B cell (primary cell): ENCODE results near the gene RAP2C. TPM values are rescaled to one million over a fixed set of nuclear protein-coding genes. Genes with fewer than 3 reads are reported as not detected.
A peak's percentile ranks its signal among the peaks of the same experiment; 100 is the strongest.

Experiments
- ATAC-seq: fragments of 200-7000 bp; cut with Tn5 transposase; one replicate; pipeline ENCODE4 v1.10.0; 2021; ENCODE audit warnings: low read depth, mild to moderate bottlenecking, moderate number of reproducible peaks, moderate library complexity
- CTCF ChIA-PET: fragments of 350-600 bp; sonication (Branson Sonifier 250); formaldehyde crosslinking; loops from one replicate; lab custom pipeline; 2021; ENCODE audit warnings: antibody characterized with exemption, inconsistent platforms; lab: Charles Lee
- POLR2A ChIA-PET: fragments of 350-600 bp; sonication (Branson Sonifier 250); formaldehyde crosslinking; loops from one replicate; lab custom pipeline; 2021; ENCODE audit warnings: antibody characterized with exemption; lab: Charles Lee
- DNase-seq: peaks from one replicate; pipeline ENCODE4 v3.0.0; 2013
- H2AFZ ChIP-seq: 2 replicates; pipeline ENCODE4 v1.6.1; 2012; ENCODE audit warnings: mild to moderate bottlenecking, low read depth, low read length; ENCODE audit not compliant: insufficient read depth, poor library complexity, severe bottlenecking
- H3K27ac ChIP-seq, 2 donors: 1 replicate in 1 of 2; 2 replicates in 1 of 2; pipeline ENCODE4 v1.5.1; 2012 to 2013; ENCODE audit warnings: low read length in 2 of 2, mild to moderate bottlenecking in 2 of 2, moderate library complexity in 1 of 2
- H3K27me3 ChIP-seq, 4 experiments: fragments of 200-600 bp in 1 of 4; sonication (generic) in 1 of 4; replicated peaks in 1 of 4; 1 replicate in 2 of 4; 2 replicates in 2 of 4; pipeline versions ENCODE4 v1.6.1 to v1.7.0; 2013 to 2016; ENCODE audit warnings: low read length in 3 of 4, mild to moderate bottlenecking in 2 of 4, mixed read lengths in 1 of 4, moderate library complexity in 1 of 4; ENCODE audit not compliant: insufficient read depth in 4 of 4, control insufficient read depth in 3 of 4; ENCODE audit errors: control extremely low read depth in 1 of 4
- H3K36me3 ChIP-seq, 2 experiments: replicated peaks in 1 of 2; 1 replicate in 1 of 2; 2 replicates in 1 of 2; pipeline versions ENCODE4 v1.6.1 to v1.7.1; 2013; ENCODE audit warnings: low read length in 1 of 2; ENCODE audit not compliant: insufficient read depth in 2 of 2, control insufficient read depth in 1 of 2; ENCODE audit errors: control extremely low read depth in 1 of 2, extremely low read depth in 1 of 2
- H3K4me1 ChIP-seq, 2 donors: fragments of 200-600 bp in 1 of 2; sonication (generic) in 1 of 2; 1 replicate in 1 of 2; 2 replicates in 1 of 2; pipeline versions ENCODE4 v1.5.1 to v1.6.1; 2013 to 2017; ENCODE audit warnings: low read length in 2 of 2; ENCODE audit not compliant: control insufficient read depth in 2 of 2, insufficient read depth in 2 of 2
- H3K4me2 ChIP-seq: replicated peaks from 2 replicates; pipeline ENCODE3; 2012; ENCODE audit warnings: mild to moderate bottlenecking, low read depth, low read length; ENCODE audit not compliant: poor library complexity, severe bottlenecking
- H3K4me3 ChIP-seq, 5 experiments: fragments of 200-600 bp in 1 of 5; sonication (generic) in 1 of 5; 1 replicate in 3 of 5; 2 replicates in 2 of 5; pipeline versions ENCODE4 v1.5.1 to v1.7.0; 2011 to 2016; ENCODE audit warnings: low read length in 4 of 5, mild to moderate bottlenecking in 4 of 5, low read depth in 2 of 5, control low read depth in 1 of 5, moderate library complexity in 1 of 5; ENCODE audit not compliant: insufficient read depth in 1 of 5; ENCODE audit errors: control extremely low read depth in 1 of 5, extremely low read depth in 1 of 5
- H3K79me2 ChIP-seq: fragments of 200-600 bp; sonication (generic); one replicate; pipeline ENCODE4 v1.6.0; 2016; ENCODE audit warnings: low read length; ENCODE audit not compliant: control insufficient read depth, insufficient read depth
- H3K9ac ChIP-seq: fragments of 200-600 bp; sonication (generic); 2 replicates; pipeline ENCODE4 v1.6.1; 2017; ENCODE audit warnings: mild to moderate bottlenecking, low read length, moderate library complexity
- H3K9me3 ChIP-seq, 3 donors: one replicate each; pipeline versions ENCODE4 v1.6.1 to v1.7.1; 2013; ENCODE audit warnings: low read length in 2 of 3; ENCODE audit not compliant: control insufficient read depth in 2 of 3, insufficient read depth in 1 of 3; ENCODE audit errors: control extremely low read depth in 1 of 3
- H4K20me1 ChIP-seq: 2 replicates; pipeline ENCODE4 v1.6.0; 2012; ENCODE audit warnings: mild to moderate bottlenecking, low read length; ENCODE audit not compliant: insufficient read depth, control insufficient read depth, poor library complexity, severe bottlenecking
- H3K27ac Mint-ChIP-seq: one replicate; pipeline ENCODE4 v1.8.0; 2021; ENCODE audit warnings: mixed read lengths
- H3K27me3 Mint-ChIP-seq: one replicate; pipeline ENCODE4 v1.8.0; 2021; ENCODE audit warnings: mixed read lengths
- H3K4me1 Mint-ChIP-seq: one replicate; pipeline ENCODE4 v1.8.0; 2021; ENCODE audit warnings: mixed read lengths
- H3K4me3 Mint-ChIP-seq: one replicate; pipeline ENCODE4 v1.8.0; 2021; ENCODE audit warnings: mixed read lengths
- H3K9me3 Mint-ChIP-seq: one replicate; pipeline ENCODE4 v1.8.0; 2022; ENCODE audit warnings: mixed read lengths; ENCODE audit not compliant: insufficient read depth
- EZH2 ChIP-seq: IDR thresholded peaks from 2 replicates; pipeline ENCODE4 v1.6.1; 2012; ENCODE audit warnings: borderline replicate concordance, low read depth, mild to moderate bottlenecking, moderate library complexity, low read length; ENCODE audit not compliant: insufficient read depth, poor library complexity, severe bottlenecking
- WGBS: methylation state at CpG from one replicate; pipeline ENCODE4 v1.1.5; 2013; ENCODE audit warnings: missing lambda C conversion rate; ENCODE audit not compliant: insufficient coverage; 5-methylcytosine and 5-hydroxymethylcytosine counted together
- intact Hi-C: fragments of 100-400 bp; cut with micrococcal nuclease; formaldehyde crosslinking; loops from one replicate; pipeline ENCODE4 v1.10.0; 2022
- polyA plus RNA-seq: library from polyadenylated mRNA; depleted of rRNA; stranded (reverse); fragments of >200 nt; gene quantifications from 2 replicates; pipeline ENCODE4 v1.2.3, GENCODE V29; 2012
- total RNA-seq, 2 donors: library from RNA; stranded (reverse); fragments of 120-200 nt in 1 of 2; gene quantifications; 1 replicate in 1 of 2; 2 replicates in 1 of 2; pipeline versions ENCODE4 v1.2.3 to v1.2.4, GENCODE V29; 2013 to 2022
- TF ChIP-seq, protein P1 (sequence below): fragments of 200-600 bp; IDR thresholded peaks from one replicate; pipeline ENCODE4 v1.8.0; 2022; ENCODE audit warnings: antibody characterized with exemption, mild to moderate bottlenecking

RAP2C gene
- total and polyA plus RNA-seq, 2 donors (not counting 1 experiment from before 2014, with no cell fraction given), result 23.2 to 46.0 TPM

- H2AFZ ChIP-seq, result no peak overlapping the region
- intact Hi-C loops, result no loop called here
- H4K20me1 ChIP-seq, result peaks cover 8% of the 10 kb centered on the region
- CTCF ChIA-PET, result no interaction called here
- H3K27me3 Mint-ChIP-seq, result no peaks in the 10 kb centered on the region
- ATAC-seq (no peak), DNase-seq (no peak)
- peak overlapping the region; percentile 37 for H3K4me3 Mint-ChIP-seq
- H3K4me3 ChIP-seq, result no peak overlapping the region
- peaks cover 44% of the 10 kb centered on the region for H3K79me2 ChIP-seq
- peaks cover 0 to 15% of the 10 kb centered on the region in 2 experiments for H3K36me3 ChIP-seq
- TF ChIP-seq, protein P1, sequence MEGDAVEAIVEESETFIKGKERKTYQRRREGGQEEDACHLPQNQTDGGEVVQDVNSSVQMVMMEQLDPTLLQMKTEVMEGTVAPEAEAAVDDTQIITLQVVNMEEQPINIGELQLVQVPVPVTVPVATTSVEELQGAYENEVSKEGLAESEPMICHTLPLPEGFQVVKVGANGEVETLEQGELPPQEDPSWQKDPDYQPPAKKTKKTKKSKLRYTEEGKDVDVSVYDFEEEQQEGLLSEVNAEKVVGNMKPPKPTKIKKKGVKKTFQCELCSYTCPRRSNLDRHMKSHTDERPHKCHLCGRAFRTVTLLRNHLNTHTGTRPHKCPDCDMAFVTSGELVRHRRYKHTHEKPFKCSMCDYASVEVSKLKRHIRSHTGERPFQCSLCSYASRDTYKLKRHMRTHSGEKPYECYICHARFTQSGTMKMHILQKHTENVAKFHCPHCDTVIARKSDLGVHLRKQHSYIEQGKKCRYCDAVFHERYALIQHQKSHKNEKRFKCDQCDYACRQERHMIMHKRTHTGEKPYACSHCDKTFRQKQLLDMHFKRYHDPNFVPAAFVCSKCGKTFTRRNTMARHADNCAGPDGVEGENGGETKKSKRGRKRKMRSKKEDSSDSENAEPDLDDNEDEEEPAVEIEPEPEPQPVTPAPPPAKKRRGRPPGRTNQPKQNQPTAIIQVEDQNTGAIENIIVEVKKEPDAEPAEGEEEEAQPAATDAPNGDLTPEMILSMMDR, result no peak
- TF ChIP-seq EZH2, result no peak
- no peak overlapping the region for H3K27ac Mint-ChIP-seq
- POLR2A ChIA-PET, result no interaction called here
- WGBS, result no CpG with 5 or more reads among the region's 2 CpGs
- H3K4me2 ChIP-seq, result peak overlapping the region; percentile 1
- peaks cover 7 to 15% of the 10 kb centered on the region in 2 donors for H3K4me1 ChIP-seq
- H3K9me3 ChIP-seq, result no peaks in the 10 kb centered on the region
- no peak overlapping the region for H3K27ac ChIP-seq
- no peaks in the 10 kb centered on the region for H3K27me3 ChIP-seq
- H3K4me1 Mint-ChIP-seq, result peaks cover 57% of the 10 kb centered on the region
- H3K9ac ChIP-seq, result peak overlapping the region; percentile 4
- no peaks in the 10 kb centered on the region for H3K9me3 Mint-ChIP-seq
These were observed 4.7 kb downstream of the RAP2C start for GRCh38 chrX:132214518-132214917.

- no peak overlapping the region for H3K27ac ChIP-seq
- no peak overlapping the region for H2AFZ ChIP-seq
- H3K4me3 ChIP-seq, result no peak overlapping the region
- ChIA-PET POLR2A (no interaction called here), CTCF (interaction anchor here (0.6 to 1.0 kb wide), 2 partner anchors 11 to 117 kb away, joined by 3 to 4 read pairs; no protein-coding TSS in a partner anchor)
- no peak overlapping the region for H3K4me3 Mint-ChIP-seq
- H3K27me3 Mint-ChIP-seq, result no peaks in the 10 kb centered on the region
- peaks cover 21% of the 10 kb centered on the region for H3K79me2 ChIP-seq
- H3K9ac ChIP-seq, result no peak overlapping the region
- peaks cover 0 to 40% of the 10 kb centered on the region in 2 experiments for H3K36me3 ChIP-seq
- H3K4me1 ChIP-seq, result peaks cover 0 to under 1% of the 10 kb centered on the region in 2 donors
- no peaks in the 10 kb centered on the region for H3K27me3 ChIP-seq
- intact Hi-C loops, result no loop called here
- no peak for TF ChIP-seq EZH2
- TF ChIP-seq, protein P1, result no peak
- H3K4me2 ChIP-seq, result no peak overlapping the region
- peaks cover 14% of the 10 kb centered on the region for H4K20me1 ChIP-seq
- ATAC-seq, result no peak
- DNase-seq, result no peak
- no peaks in the 10 kb centered on the region for H3K9me3 Mint-ChIP-seq
- H3K4me1 Mint-ChIP-seq, result peaks cover 44% of the 10 kb centered on the region
- no peak overlapping the region for H3K27ac Mint-ChIP-seq
- H3K9me3 ChIP-seq, result no peaks in the 10 kb centered on the region
These were observed 9.7 kb downstream of the RAP2C start for GRCh38 chrX:132209527-132209926.
